ENCODE measurements around the gene CDHR2. TPM values are rescaled to one million over a fixed set of nuclear protein-coding genes. Genes with fewer than 3 reads are reported as not detected.

CDHR2 gene
- not detected in 2 replicates for total RNA-seq (ENCODE audit: low replicate concordance)

DNA sequence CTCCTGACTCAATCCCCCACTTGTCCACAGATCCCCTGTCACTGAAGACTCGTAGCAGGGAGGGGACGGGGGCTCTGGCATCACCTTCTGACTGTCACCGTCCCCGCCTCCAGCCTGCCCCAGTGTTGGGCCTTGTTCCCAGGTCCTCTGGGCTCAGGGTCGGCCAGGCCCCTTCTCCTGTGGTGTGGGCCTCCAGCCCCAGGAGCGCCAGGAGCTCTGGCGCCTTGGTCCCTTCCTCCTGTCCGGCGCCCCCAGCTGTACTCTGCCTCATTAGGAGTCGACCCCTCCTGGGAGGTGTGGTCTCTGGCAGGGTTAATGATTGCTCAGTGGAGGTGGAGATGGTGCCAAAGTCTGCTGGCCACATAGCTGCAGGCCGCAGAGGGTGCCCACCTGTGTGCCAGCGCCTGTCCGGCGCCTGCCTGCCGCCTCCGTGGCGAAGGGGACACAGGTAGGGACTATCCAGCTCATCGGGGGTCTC is at the start of gene CDHR2:
Gene CDHR2 (plus strand): TSS at position 376 of the 478 bp plus-strand sequence. CDS start 16,011 bp downstream, outside the sequence.
- no peak for TF ChIP-seq CTCF (IDR thresholded peaks at IDR 0.05; ENCODE audit: insufficient read depth, low read length)
- no peak for DNase-seq (ENCODE audit: low read depth)
- H3K4me3 ChIP-seq (ENCODE audit: low read depth, low read length) = no peak within 1 kb of the TSS

GRCh38 chr5:176500511-176500910 is 48.6 kb upstream of the CDHR2 start:
- TF ChIP-seq CTCF (IDR thresholded peaks at IDR 0.05; ENCODE audit: insufficient read depth, low read length) = no peak
- H3K4me3 ChIP-seq (ENCODE audit: low read depth, low read length) = no peak overlapping the region
- no peak for DNase-seq (ENCODE audit: low read depth)

- DNase-seq (ENCODE audit: low read depth) = peak; percentile 91
- TF ChIP-seq CTCF (IDR thresholded peaks at IDR 0.05; ENCODE audit: insufficient read depth, low read length) = no peak
- no peak overlapping the region for H3K4me3 ChIP-seq (ENCODE audit: low read depth, low read length)
Measured at GRCh38 chr5:176501333-176501732, 47.8 kb upstream of the CDHR2 start.

DNA sequence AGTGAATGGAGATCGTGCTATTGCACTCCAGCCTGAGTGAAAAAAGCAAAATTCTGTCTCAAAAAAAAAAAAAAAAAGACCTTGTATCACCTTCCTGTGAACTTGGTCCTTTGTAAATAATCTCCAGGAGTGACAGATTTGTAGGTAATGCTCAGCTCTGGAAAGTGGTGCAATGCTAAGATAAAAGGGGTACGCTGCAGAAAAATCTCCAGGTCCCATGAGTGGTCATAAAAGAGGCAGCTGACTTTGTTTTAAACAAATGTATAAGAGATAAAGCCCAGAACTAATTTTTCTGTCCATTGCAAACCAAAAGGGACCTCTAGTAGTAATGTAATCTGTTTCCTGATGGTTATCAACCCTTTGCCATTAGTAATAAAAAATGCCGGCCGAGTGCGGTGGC is 45.6 kb upstream of the CDHR2 start:
- no peak overlapping the region for H3K4me3 ChIP-seq (ENCODE audit: low read depth, low read length)
- TF ChIP-seq CTCF (IDR thresholded peaks at IDR 0.05; ENCODE audit: insufficient read depth, low read length) = no peak
- DNase-seq (ENCODE audit: low read depth) = no peak

- TF ChIP-seq CTCF (IDR thresholded peaks at IDR 0.05; ENCODE audit: insufficient read depth, low read length) = no peak
- DNase-seq (ENCODE audit: low read depth) = no peak
- no peak overlapping the region for H3K4me3 ChIP-seq (ENCODE audit: low read depth, low read length)
Measured at GRCh38 chr5:176507911-176508310, 41.2 kb upstream of the CDHR2 start.

- no peak for TF ChIP-seq CTCF (IDR thresholded peaks at IDR 0.05; ENCODE audit: insufficient read depth, low read length)
- DNase-seq (ENCODE audit: low read depth) = no peak
- no peak overlapping the region for H3K4me3 ChIP-seq (ENCODE audit: low read depth, low read length)
Measured at GRCh38 chr5:176508603-176509002, 40.5 kb upstream of the CDHR2 start.

DNA sequence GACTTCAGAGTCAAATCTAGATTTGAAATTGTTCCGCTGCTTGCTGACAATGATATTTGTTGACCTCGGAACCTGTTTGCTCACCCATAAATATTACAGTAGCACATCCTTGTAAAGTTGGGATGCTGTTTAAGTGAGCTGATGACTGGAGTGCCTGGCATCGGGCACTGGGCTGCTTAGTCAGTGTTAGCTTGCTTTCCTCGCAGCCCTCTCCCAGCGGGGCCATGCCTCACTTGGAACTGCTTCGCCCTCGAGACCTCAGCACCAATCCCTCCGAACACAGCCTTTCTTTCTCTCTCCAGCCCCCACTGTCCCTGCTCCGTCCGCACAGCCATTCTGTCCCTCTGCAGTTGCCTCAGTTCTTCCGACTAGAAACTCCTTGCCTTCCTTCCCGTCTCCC is 35.4 kb upstream of the CDHR2 start:
- no peak for TF ChIP-seq CTCF (IDR thresholded peaks at IDR 0.05; ENCODE audit: insufficient read depth, low read length)
- DNase-seq (ENCODE audit: low read depth) = no peak
- no peak overlapping the region for H3K4me3 ChIP-seq (ENCODE audit: low read depth, low read length)

Measured in fibroblast of the aortic adventitia (primary cell).